Activated CD8-positive, alpha-beta memory T cell treated with anti-CD3 and anti-CD28 coated beads, Interleukin-2, amount 50 U/mL, for 4 hours (primary cell): ENCODE data around the gene TRAF3.
A peak's percentile ranks its signal among the peaks of the same experiment; 100 is the strongest.

Experiments used
- DNase-seq: peaks from one replicate; pipeline ENCODE4 v3.0.0-alpha.2; 2020

TRAF3 gene

DNA sequence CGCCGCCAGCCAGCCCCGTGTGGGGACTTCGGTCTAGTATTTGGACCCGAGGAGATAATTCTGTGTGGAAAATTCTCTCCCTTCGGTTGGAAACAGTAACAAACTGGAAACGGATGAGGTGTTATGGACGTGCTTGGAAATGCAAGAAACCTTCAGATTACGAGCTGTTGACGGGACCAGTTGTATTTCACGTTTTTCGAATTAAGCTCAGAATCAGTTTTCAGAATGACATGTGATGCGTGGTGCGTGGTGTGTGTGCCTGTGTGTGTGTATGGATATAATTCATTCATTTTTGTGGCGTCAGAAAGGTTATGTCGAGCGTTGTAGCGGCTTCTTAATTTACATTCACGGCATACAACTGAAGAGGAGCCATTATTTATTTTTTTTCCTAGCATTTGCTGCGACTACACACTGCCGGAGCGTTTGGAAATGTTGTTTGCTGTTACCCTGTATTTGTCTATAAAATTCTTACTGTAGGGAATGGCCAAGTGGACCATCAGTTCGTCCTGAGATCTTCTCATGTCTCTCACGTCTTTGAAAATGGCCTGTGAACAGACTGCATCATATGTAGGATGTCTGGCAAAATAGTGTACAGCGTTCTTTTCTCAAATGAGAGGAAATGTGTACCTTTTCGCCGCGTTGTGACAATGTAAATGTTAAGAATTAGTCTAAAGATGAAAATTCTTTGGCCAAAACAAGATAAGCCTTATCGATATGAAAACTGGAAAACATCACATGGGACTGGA lies 1.3 kb downstream of the TRAF3 start:
- DNase-seq = no peak

DNA sequence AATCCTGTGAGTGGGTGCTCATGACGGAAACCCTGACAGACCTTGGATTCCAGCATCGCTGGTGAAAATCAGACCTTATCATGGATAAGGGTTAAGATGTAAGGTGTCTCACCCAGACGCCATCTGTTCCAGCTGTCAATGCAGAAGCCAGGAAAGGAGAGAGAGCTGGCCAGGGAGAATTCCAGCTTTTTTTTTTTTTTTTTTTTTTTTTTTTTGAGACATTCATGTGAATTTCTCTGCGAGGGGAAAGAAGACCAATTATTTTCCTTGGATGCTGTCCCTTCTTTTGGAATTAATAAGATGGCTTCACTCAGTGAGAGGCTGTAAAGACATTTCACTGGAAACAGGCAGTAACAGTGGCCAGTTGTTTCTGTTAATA lies 1.8 kb downstream of the TRAF3 start:
- no peak for DNase-seq

DNA sequence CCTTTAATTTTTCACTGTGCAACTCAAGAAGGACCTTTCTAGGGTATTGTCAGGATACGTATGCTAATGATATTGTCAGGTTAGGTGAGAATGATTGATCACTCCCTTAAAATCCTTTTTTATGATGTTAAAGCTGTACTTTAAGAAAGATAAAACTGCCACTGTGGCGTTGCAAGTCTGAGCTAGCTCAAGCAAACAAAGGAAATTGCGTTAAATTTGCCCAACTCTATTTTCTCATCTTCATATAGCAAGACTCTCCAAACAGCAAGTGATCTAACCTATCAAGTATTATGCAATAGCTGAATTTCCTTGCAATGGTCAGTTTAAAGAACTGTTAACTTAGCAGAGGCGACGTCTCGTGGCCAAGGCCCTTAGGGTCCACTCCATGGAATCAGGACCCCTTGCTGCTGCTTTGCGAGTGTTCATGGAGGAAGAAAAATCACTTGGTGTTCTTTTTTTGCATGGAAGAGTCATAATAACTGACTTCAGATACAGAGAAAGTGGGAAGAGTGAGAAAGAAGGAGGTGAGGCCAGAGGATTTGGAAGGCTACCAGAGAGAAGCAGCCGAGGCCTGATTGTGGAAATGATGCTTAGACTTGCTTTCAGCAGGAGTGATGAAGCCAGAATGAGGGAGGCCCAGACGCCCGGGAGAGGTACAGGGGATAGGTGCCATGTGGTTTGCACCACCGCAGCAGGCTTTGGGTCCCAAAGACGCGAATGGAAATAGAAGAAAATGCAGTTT lies 2.5 kb downstream of the TRAF3 start:
- DNase-seq = no peak

DNA sequence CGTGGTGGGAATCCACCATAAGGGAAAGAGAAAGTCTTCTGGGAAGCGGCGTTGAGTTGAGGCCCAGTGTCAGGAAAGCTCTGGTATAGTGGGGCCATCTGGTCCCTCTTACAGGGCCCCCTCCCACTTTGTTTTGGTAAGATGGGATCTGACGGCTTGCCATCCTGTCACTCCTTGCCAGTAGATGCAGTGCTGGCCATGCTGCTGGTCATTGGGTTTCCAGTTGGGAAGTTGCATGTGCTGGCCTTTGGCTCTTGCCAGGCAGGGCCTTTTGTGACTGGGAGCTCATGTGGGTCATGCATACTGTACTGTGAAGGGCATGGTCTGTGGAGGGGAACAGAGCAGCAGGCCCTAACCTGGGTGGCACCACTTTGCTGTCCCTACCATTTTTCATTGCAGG lies 3.8 kb downstream of the TRAF3 start:
- no peak for DNase-seq

DNA sequence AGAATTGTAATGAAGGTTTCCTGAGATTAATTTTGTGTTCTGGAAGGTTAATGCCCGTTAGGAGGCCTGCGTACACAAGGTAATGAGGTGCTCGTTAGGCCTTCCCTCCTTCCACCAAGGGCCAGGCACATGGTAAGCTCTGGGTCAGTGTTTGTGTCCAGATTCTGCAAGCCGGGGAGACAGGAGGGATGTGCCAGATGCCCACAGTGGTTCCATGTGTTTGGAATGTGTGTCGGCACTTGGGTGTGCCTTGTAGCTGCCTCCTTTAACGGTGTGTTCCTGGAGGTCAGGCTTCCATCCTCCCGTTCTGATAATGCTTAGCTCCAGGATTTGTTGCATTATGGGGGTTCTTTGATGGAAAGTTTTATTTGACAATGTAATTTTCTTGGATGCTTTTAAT lies 5.7 kb downstream of the TRAF3 start:
- no peak for DNase-seq

DNA sequence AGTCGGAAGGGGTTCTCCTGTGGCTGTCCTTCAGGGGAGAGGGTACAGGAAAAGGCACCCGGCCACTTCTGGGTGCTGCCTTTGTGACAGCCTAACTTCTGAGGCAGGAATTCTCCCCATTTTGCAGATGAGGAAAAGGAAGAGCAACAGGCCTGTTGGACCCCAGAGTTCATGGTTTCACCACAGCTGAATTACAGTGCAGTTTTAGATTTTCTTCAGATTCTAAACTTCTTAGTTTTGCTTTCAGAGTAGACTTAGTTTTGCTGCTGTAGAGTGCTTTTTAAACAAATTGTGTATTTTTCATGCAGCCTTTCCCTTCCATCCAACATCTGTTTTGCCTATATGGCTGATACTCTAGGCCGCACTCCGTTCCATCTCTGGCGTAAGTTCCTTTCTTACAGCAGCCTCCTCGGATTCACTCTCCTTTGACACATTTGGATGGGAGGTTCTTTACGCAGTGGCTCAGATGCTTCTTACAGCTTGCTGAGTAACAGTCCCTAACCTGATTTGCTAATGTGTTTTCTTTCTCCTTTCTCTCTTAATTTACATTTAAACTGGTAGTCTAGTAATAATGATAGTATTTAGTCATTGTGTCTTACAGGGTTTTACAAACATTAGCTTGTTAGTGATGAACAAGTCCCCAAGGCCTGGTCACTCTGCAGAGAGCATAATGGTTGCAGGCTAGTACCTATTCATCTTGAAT lies 7.8 kb downstream of the TRAF3 start:
- DNase-seq = no peak

DNA sequence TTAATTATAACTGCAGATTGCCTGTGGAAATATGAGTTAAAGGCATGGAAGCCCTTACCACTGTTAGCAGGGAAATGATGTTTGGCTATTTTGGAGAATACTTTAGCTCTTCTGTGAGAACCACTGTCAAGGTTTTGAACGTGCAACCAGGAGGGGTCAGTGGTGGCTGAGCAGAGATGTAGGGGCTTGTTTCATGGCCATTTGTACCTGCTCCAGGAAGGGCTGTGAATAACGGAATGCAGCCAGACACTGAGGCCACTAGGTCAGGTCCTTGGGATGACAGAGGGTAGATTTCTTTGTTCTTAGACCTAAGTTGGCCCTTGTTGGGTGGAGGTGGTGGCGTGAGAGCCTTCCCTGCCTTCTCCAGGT lies 8.3 kb downstream of the TRAF3 start:
- no peak for DNase-seq

DNA sequence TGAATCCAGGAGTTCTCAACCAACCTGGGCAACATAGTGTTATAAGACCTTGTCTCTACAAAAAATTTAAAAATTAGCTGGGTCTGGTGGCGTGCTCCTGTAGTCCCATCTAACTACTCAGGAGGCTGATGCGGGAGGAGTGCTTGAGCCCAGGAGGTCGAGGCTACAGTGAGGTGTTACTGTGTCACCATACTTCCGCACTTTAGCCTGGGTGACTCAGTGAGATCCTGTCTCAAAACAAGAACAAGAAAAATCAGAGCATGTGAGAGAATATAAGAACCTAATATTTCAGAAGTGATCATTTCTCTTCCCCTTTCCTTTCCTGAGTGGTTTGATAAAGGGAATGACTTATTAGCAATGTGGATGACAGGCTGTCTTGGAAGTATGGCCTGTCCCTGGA lies 9.5 kb downstream of the TRAF3 start:
- no peak for DNase-seq

DNA sequence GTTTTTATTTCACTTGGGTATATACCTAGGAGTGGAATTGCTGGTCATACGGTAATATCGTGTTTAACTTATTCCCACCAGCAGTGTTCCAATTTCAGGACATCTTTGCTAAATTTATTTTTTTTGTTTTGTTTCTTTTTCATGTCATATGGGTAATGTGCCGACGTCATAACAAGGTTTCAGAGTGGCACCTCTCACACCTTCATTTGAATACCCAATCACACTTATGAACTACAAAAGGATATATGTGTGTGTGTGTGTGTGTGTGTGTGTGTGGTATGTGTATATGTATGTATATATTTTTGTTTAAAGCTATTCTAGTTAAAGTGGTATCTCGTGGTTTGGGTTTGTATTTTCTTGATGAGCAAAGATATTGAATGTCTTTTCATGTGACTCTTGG lies 12.1 kb downstream of the TRAF3 start:
- DNase-seq = no peak

DNA sequence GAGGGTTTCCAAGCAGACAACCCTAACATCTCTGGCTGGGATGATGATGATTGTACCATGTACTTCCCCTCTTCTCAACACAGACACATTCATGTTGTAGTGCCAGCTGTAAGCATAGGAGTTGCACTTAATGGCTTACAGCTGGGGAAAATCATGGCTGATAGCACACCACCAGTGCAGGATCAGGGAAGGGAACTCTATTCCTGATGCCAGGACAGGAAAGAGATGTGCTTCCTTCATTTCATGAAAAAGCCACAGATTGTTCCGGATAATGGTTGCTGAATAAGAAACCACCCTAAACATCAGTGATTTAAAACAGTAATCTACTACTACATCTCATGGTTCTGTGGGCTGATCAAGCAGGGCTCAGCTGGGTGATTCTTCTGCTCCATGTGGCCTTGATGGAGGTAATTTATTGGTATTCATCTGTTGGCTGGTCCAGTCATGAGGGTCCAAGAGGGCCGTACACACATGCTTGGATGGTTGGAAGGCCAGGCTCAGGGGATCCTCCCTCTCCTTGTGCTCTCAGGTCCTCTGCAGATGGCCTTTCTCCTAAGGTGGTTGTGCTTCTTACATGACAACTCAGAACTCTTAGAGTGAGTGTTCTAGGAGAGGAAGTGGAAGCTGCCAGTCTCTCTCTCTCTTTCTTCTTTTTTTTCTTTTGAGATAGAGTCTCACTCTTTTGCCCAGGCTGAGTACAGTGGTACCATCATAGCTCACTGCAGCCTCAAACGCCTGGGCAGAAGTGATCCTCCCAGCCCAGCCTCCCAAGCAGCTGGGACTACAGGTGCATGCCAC lies 16.5 kb downstream of the TRAF3 start:
- DNase-seq = no peak

DNA sequence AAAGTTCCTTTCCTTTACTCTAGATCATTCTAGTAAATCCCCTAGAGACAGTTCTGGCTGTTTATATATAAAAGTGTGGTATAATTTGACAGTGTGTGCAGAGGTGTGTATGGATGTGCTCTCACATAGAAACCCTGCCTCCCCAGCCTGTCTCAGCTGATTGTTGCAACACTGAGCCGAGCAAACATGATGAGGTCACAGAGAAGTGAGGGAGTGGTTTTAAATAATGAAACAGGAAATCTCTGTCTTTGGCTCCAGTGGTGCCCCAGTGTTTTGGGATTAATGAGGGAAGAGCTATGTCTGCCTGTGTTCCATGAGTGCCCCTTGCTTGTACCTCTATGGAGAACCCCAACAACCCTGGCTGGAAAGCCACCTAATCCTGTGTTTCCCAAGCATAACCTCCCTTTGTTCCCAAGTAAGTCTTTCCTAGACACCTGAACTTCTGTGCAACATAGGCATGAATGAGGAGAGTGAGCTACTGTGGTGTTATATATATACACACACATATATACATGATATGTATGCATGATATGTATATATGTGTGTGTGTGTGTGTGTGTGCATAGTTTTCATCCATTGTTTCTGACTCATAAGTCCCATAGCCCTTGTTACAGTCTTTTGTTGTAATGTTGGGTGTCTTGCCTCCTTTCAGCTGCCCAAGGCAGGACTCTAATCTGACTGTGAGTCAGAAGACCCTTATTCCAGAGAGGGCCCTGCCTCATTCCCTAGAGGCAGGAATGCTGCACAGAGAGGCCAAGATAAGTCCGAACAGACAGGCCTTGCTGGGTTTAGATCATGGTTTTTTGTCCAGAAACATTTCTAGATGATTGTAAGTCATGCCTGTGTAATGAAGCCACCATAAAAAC lies 18.0 kb downstream of the TRAF3 start:
- no peak for DNase-seq

DNA sequence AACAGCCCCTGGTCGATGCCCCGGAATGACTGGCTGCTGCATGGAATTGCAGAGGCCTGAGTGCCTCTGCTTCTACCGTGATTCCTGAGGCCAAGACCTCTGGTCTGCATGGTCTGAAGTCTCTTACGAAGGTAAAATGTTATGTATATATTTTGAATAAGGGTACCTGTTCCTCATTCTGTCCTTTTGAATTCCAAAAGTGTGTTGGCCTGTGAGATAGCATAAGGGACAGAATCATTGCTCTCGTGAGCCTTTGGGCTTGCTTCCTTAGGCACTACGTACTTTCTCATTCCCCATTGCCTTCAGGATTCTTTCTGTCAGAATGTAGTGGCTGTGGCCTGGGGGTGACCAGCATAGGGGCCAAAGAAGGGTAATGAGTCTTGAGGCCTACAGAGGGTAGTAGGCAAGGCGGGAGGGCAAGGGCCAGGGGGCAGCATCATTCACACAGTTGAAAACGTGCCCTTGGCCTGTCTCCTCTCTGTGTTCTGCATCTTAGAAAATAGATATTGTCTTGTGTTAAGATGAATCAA lies 19.5 kb downstream of the TRAF3 start:
- DNase-seq = no peak

DNA sequence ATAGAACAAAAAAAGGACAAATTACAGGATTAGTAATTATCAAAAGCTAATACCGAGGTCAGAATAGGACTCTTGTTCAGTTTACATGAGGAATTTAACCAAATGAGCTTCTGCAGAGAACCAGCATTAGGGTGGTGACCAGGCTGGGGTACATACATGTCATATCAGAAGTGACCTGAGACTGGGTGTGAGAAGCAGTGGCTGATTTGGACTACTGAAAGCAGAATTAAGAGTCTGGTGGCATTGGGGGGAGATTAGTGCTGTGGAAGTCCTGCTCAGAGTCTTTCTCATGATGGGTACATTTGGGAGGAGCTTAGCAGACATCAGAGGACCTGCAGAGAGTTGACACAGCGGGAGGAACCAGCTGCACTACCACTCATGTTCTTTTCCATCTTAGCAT lies 21.7 kb downstream of the TRAF3 start:
- DNase-seq = no peak

DNA sequence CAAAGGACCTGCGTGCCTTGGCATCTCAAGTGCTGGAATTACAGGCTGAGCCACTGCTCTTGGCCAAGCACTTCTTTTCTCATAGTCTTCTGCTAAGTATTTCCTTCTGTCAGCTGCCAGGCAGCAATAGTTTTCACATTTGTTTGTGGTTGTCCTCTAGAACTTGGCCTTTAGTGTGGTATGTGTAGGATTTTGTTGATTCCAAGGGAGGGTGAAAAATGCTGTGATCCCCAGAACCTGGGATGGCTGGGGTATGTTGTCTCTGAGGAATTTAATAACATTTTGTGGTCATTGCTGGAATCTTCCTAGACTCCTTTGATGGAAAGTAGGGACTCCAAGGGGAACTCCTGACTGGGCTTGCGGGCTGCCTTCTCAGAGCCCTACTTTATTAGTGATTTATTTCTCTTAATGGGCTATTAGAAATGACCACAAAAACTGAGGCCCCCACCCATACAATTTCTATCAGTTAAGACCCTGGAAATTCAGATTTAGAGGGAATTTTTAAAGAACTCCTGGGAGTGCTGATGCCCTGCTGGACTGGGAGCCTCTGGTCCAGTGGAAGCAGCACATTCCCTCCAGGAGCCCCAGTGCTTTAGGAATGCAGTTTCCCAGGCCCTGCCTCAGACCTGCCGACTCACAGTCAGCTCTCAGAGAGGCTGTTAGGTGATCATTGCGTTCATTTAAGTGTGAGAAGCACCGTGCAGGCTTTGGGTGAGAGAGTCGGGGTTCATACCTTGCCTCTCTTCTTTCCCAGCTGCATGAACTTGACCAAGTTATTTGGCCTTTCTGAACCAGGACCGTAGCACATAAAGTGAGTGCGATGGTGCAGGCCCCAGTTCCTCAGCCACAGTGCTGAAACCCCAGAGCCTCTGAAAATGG lies 22.7 kb downstream of the TRAF3 start:
- DNase-seq = no peak

DNA sequence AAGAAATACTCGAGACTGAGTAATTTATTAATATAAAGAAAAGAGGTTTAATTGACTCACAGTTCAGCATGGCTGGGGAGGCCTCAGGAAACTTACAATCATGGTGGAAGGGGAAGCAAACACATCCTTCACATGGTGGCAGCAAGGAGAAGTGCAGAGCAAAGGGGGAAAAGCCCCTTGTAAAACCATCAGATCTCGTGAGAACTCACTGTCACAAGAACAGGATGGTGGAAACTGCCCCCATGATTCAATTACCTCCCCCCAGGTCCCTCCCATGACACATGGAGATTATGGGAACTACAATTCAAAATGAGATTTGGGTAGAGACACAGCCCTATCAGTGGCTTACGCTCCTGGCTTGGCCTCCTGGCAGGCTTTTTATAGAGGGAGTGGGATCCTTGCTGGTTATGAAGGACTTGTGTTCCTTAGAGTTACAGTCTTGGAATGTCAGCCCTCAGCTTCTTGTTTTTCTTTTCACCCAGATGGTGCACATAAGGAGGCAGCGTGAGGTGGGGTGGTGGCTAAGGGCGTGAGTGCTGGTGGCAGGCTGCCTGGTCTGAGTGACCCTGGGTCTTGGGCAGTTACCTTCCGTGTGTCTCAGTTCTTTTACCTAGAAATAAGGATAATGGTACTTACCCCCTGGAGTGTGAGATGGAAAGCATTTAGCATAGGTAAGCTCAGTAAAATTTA lies 25.7 kb downstream of the TRAF3 start:
- no peak for DNase-seq

DNA sequence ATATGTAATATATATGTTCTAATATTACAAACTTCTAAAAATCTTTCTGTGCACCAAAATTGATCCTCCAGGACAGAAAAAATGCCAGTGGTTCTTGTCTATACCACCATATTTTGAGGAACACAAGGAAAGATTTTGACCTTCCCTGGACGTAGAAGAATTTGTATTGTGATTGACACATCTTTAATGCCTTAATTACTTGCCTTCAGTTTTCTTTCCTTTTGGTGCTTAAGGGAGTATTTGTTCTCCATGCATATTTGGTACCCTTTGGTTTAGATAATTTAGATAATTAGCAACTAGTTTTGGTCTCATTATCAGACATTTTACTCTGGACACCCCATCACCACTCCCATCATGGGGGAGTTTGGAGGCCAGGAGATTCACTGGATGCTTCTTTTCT lies 27.6 kb downstream of the TRAF3 start:
- no peak for DNase-seq

DNA sequence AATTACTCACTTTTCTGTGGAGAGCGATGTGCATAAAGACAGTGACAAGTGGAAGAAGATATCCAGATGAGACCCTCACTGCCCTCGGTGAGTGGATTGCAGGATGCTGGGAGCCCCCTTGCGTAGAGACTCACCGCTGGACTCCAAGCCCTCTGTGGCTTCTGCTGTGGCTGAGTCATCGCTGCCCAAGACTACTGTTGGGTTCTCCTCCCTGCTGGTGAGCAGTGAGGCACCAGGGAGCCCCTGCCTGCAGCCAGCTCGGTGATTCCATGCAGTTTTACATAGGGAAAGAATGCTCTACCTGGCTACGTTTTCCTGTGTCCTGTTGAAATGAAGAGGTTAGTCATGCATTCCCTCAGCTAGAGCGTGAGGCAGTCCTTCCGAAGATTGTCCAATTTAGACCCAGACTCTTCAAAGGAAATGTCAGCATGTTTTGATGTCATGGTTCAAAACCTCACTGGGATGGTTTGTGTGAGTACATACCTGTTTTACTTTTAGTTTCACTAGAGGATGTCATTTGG lies 28.2 kb downstream of the TRAF3 start:
- DNase-seq = peak; percentile 47

DNA sequence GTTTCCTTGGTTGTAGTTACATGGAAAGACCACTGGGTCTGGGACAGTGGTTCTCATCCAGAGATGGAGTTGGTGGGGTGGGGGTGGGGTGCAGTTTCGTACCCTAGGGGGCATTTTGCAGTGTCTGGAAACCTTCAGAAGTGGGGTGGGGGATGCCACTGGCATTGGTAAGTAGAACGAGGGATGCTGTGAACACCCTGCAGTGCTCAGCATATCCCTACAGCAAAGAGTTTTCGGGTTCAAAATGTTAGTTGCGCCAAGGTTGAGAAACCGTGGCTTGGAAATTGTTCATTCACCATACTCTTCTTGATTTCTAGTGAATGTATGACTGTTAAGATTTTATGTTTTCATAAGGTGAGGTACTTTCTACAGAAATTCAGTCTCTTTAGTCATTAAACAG lies 28.7 kb downstream of the TRAF3 start:
- DNase-seq = no peak

DNA sequence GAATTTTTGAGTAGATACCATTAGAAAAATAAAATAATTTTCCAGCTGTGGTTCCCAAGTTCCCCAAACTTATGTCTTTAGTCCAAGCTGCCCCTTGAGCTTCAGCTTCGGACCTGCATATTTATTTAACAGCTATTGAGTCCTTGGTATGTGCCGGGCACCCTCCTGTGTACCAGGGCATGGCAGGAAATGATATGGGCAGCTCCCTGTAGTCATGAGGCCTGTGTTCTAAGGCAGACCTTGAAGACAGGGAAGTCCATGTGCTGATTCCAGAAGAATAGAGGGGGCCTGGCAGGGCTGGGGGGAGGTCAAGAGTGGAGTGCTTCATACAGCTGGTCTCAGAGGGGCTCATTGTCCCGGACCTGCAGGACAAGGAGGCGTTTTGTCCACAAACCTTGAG lies 29.2 kb downstream of the TRAF3 start:
- no peak for DNase-seq

DNA sequence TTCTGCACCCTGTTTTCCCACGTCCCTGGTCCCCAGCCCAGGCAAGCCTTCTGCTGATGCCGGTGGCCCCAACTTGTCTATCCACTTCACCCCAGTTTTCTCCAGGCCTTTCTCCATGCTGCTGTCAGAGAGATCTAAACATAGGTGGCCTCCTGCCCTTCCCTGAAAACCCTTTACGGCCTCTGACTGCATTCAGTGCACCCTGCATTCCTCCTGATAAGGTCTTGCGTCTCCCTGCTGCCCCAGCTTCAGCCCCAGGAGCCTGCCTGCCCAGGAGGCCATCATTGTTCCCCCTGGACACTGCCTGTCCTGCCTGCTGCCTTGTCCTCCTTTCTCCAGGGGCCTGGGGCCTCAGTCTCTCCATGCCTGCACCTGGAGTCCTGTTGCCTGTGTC lies 29.8 kb downstream of the TRAF3 start:
- no peak for DNase-seq
